Measurements from ENCODE around the gene COL6A2.

DNA sequence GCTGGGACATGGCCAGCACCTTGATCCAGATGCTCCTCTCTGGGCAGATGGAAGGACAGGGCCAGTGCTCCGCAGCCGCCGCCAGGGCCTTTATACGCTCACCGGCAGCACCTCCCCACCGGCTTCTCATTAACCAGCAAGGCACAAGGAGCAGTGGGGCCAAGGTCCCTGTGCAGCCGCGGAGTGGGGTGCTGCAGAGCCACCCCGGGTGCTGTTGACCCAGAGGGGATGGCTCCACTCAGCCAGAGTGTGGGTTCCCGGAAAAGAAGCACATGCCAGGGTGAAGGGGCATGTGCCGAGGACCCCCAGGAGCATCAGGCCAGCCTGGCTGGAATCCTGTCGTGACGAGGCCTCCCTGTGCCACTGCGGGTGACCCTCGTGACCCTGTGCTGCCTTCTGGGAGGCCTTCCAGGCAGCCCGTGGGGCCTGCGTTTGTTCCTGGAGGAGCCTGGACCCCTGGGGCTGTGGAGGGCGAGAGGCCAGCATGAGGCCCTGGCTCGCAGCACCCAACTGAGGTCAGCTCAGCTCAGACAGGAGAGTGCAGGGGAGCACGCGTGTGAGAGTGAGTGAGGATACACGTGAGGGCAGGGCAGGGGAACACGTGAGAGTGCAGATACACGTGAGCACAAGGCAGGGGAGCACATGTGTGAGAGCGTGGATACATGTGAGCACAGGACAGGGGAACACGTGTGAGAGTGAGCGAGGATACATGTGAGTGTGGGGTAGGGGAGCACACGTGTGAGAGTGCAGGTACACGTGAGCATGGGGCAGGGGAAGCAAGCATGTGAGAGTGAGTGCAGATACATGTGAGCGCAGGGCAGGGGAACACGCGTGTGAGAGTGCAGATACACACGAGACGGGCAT lies 57.8 kb downstream of the COL6A2 start, which contains the start of gene FTCD:
- no peak for TF ChIP-seq CTCF (IDR thresholded peaks at IDR 0.05)
- no peak for TF ChIP-seq EZH2 (IDR thresholded peaks at IDR 0.05; ENCODE audit: borderline replicate concordance, insufficient read depth, low read depth, low read length, poor library complexity, severe bottlenecking)

Data from B cell (primary cell).